Neutrophil (primary cell): Measurements from ENCODE around the gene CETP.

Experiments
- H3K27ac ChIP-seq: fragments of 200-600 bp; sonication (generic); 2 replicates; pipeline ENCODE4 v1.5.1; 2016; ENCODE audit warnings: mild to moderate bottlenecking, moderate library complexity
- H3K27me3 ChIP-seq: fragments of 200-600 bp; sonication (generic); 2 replicates; pipeline ENCODE4 v1.6.0; 2016; ENCODE audit warnings: mild to moderate bottlenecking
- H3K36me3 ChIP-seq: fragments of 200-600 bp; sonication (generic); 2 replicates; pipeline ENCODE4 v1.5.1; 2017
- H3K4me1 ChIP-seq, 2 experiments: fragments of 200-600 bp in 1 of 2; sonication (generic) in 1 of 2; 1 replicate in 1 of 2; 2 replicates in 1 of 2; pipeline versions ENCODE4 v1.5.1 to v1.6.1; 2013 to 2016; ENCODE audit warnings: low read depth in 1 of 2, low read length in 1 of 2, mild to moderate bottlenecking in 1 of 2, moderate library complexity in 1 of 2; ENCODE audit not compliant: control insufficient read depth in 1 of 2, insufficient read depth in 1 of 2
- H3K4me3 ChIP-seq, 2 experiments: fragments of 200-600 bp in 1 of 2; sonication (generic) in 1 of 2; 1 replicate in 1 of 2; 2 replicates in 1 of 2; pipeline ENCODE4 v1.5.1; 2013 to 2016; ENCODE audit warnings: low read depth in 1 of 2, low read length in 1 of 2, mild to moderate bottlenecking in 1 of 2, moderate library complexity in 1 of 2
- H3K9me3 ChIP-seq: fragments of 200-600 bp; sonication (generic); 2 replicates; pipeline ENCODE4 v1.5.1; 2016
- TF ChIP-seq, protein P1 (sequence below): fragments of 200-600 bp; sonication (generic); IDR thresholded peaks from 2 replicates; pipeline ENCODE4 v1.5.1; 2016; ENCODE audit warnings: antibody characterized with exemption

Gene CETP

DNA sequence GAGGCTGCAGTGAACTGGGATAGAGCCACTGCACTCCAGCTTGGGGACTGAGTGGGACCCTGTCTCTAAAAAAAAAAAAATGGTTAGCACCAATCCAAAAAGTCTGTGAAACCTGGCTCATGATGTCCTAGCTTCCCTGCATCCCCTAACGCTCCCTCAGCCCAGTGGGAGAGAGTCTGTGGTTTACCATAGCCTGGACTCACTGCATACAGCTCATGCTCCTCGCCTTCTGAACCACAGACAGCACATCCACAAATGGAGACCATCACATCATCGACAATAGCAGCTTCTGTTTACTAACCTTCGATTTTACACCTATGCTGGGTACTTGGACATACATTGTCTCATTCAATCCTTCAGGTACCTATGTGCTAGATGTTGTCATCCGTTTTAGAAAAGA is 71.2 kb downstream of the CETP start:
- Histone ChIP-seq H3K36me3 (peaks cover 73% of the 10 kb centered on the region), H3K9me3 (no peaks in the 10 kb centered on the region), H3K4me1 (peaks cover 56 to 69% of the 10 kb centered on the region in 2 experiments), H3K27me3 (no peaks in the 10 kb centered on the region), H3K27ac (peak overlapping the region; percentile 7), H3K4me3 (no peak overlapping the region)
- TF ChIP-seq, protein P1, sequence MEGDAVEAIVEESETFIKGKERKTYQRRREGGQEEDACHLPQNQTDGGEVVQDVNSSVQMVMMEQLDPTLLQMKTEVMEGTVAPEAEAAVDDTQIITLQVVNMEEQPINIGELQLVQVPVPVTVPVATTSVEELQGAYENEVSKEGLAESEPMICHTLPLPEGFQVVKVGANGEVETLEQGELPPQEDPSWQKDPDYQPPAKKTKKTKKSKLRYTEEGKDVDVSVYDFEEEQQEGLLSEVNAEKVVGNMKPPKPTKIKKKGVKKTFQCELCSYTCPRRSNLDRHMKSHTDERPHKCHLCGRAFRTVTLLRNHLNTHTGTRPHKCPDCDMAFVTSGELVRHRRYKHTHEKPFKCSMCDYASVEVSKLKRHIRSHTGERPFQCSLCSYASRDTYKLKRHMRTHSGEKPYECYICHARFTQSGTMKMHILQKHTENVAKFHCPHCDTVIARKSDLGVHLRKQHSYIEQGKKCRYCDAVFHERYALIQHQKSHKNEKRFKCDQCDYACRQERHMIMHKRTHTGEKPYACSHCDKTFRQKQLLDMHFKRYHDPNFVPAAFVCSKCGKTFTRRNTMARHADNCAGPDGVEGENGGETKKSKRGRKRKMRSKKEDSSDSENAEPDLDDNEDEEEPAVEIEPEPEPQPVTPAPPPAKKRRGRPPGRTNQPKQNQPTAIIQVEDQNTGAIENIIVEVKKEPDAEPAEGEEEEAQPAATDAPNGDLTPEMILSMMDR, result no peak
